ENCODE measurements around the gene BMPR1B.

The BMPR1B gene

DNA sequence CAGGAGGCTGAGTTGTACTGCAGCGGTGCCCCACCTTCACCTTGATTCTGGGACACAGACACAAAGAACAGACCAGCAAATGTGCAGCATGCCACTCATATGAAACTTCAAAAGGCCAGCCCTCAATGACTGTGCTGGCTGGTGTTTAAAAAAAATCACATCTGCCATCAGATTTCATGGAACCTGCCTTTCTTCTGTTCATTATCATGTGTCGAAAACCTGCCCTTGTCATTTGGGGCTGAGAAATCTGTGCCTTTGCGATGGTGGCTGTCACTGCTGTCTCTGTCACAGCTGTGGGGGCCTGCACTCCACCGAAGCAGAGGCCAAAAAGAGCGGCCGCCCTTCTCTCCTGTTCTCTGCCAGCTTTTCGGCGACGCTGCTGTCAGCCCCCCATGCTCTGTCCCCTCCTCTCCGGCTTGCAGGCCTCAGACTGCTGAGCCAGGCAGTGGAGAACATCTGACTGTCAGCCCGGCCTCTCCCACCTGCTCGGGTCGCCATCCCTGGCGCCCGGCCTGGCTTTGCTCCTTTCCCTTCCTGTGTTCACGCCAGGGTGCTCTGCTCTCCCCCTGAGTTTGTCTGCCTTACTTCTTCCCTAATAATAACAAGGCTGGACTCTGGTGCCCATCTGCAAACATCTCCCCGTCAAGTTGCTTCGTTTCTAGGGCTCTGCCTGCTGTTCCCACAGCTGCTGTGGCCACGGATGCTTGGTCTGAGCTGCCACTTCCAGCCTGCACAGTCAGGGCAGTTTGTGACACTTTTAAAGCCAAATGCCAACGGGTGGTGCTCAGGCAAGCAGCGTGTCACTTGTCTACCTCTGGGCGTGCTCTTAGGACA, 435.9 kb downstream of the BMPR1B start:
- DNase-seq = no peak

DNA sequence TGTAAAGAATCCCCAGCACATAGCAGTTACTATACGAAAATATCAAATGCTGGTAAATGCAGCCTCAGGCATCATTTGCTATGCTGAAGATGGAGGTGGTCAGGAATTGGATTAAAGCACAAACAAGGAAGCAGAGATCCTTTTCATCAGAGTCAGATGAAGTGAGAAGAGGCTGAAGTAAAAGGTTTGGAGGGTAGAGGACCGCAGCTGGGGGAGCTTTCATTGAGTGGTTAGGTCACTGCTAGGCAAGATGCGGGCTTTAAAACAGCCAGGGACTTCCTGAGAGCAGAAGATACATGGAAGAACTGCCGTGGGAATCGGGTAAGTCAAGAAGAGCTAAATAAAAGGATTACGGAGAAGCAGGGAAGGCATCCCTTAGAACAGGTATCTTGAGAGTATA, 439.6 kb downstream of the BMPR1B start:
- DNase-seq = no peak

DNA sequence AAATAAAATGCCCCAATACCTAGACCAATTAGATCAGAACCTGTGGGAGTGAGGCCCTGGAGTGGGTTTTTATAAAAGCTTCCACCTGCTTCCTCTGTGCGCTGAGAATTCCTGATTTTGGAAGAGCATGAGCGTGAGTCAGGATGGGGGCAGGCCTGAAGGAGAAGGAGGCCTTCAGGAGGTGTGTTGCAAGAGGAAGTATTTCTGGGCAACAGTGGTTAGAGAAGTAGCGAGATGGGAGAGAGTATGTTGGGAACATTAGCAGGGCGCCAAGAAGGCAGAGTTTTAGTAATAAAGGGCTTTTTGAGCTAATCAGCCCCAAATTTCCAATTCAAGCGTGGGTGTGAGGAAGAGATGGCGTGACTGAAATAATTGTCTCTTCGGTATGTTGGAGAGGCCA, 441.2 kb downstream of the BMPR1B start:
- DNase-seq = no peak

DNA sequence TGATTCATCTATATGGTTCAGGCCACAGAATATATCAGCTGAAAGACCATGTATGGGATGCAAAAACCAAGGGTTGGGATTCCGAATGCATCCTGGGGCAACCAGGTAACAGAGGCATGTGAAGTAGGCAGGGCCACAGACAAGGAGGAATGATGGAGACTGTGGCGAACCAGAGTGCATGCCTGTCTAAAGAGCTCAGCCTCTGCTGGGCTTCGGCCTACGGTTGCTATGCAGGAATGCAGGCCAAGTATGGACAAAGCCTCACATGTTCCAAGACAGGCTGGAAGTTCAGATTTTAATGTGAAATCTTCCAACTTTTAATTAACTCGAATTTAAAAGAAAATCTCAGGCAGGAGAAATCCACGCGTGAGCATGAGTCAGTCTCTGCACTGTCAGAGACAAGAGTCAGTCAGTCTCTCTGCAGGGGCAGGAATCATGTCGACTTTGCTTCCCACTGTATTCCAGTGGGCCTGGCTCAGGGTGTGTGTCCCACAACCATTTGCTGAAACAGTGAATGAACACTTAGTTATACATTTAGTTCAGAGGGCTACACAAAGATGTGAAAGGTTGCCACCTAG, 446.6 kb downstream of the BMPR1B start:
- no peak for DNase-seq

DNA sequence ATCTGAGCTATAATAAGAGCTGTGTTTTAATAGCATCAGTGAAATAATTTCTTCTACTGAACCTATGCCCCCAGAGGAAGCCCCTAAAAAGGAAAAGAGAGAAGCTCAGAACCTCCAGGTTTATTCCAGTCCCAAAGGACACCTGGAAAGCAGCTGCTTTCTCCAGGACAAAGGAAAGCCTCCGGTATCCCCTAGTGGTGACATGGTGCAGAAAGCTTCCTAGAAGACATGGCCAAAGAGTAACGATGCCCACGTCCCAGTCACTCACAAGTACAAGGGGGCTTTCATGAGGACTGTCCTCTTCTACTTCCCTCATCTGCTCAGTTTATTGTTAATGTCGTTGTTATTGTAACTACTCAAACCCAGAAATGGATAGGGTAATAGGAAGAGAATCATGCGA, 447.1 kb downstream of the BMPR1B start:
- no peak for DNase-seq
